Endometrial microvascular endothelial cells (primary cell): Measurements from ENCODE around the gene MCUB. TPM values are rescaled to one million over a fixed set of nuclear protein-coding genes. Genes with fewer than 3 reads are reported as not detected.
"Not testable (repeated sequence)": the region's sequence is repeated elsewhere in the genome, so short reads cannot be mapped to it uniquely, and the experiment has no call there.

ENCODE experiments used
- in situ Hi-C: cut with HindIII; loops from 2 replicates; pipeline ENCODE4 v1.10.0; 2017; ENCODE audit warnings: low sequenced_read_pairs, low pct_unique_long_range_greater_than_20kb; ENCODE audit errors: inconsistent ontology term
- total RNA-seq: library from RNA; depleted of rRNA; stranded (reverse); fragments of >200 nt; gene quantifications from one replicate; pipeline ENCODE4 v1.2.3, GENCODE V29; 2015; ENCODE audit errors: inconsistent ontology term

MCUB gene
- total RNA-seq, 1 donor from 2014 or later = 24.3 TPM

GRCh38 chr4:109574931-109575804 lies 15.1 kb downstream of the MCUB start:
- in situ Hi-C loops = loop anchor here (25.0 kb wide), 1 partner anchor 138 kb away; the partner anchor contains the start of gene SEC24B

- in situ Hi-C loops = no loop called here
Observed at GRCh38 chr4:109576462-109576861, 16.4 kb downstream of the MCUB start.

- in situ Hi-C loops = no loop called here
Observed at GRCh38 chr4:109578846-109579245, 18.8 kb downstream of the MCUB start.

GRCh38 chr4:109579997-109580396 lies 20.0 kb downstream of the MCUB start:
- in situ Hi-C loops = not testable (repeated sequence)

GRCh38 chr4:109588176-109588575 lies 28.1 kb downstream of the MCUB start:
- in situ Hi-C loops = no loop called here

- in situ Hi-C loops = no loop called here
Observed at GRCh38 chr4:109589119-109589518, 29.1 kb downstream of the MCUB start.

GRCh38 chr4:109589605-109590004 lies 29.6 kb downstream of the MCUB start:
- in situ Hi-C loops = no loop called here

GRCh38 chr4:109590905-109591304 lies 30.9 kb downstream of the MCUB start:
- in situ Hi-C loops = no loop called here

- in situ Hi-C loops = no loop called here
Observed at GRCh38 chr4:109592367-109592766, 32.3 kb downstream of the MCUB start.

- in situ Hi-C loops = not testable (repeated sequence)
Observed at GRCh38 chr4:109595123-109595522, 35.1 kb downstream of the MCUB start.

- in situ Hi-C loops = not testable (repeated sequence)
Observed at GRCh38 chr4:109596420-109597085, 36.5 kb downstream of the MCUB start.

- in situ Hi-C loops = no loop called here
Observed at GRCh38 chr4:109599046-109599652, 39.1 kb downstream of the MCUB start.

- in situ Hi-C loops = no loop called here
Observed at GRCh38 chr4:109600431-109600830, 40.4 kb downstream of the MCUB start.

GRCh38 chr4:109601336-109601735 lies 41.3 kb downstream of the MCUB start:
- in situ Hi-C loops = no loop called here

- in situ Hi-C loops = no loop called here
Observed at GRCh38 chr4:109607976-109608375, 47.9 kb downstream of the MCUB start.

- in situ Hi-C loops = no loop called here
Observed at GRCh38 chr4:109608879-109609278, 48.8 kb downstream of the MCUB start.

- in situ Hi-C loops = no loop called here
Observed at GRCh38 chr4:109609431-109609830, 49.4 kb downstream of the MCUB start.

GRCh38 chr4:109610489-109610888 lies 50.4 kb downstream of the MCUB start:
- in situ Hi-C loops = no loop called here

- in situ Hi-C loops = no loop called here
Observed at GRCh38 chr4:109611045-109611646, 51.1 kb downstream of the MCUB start.
